KMS-11 (cell line): ENCODE results near the gene MS4A15.

ENCODE experiments used
- H2AFZ ChIP-seq: fragments of 200-600 bp; sonication (generic); 2 replicates; pipeline ENCODE4 v1.6.1; 2016; ENCODE audit warnings: antibody characterized with exemption, mixed run types, low read depth
- H3K27ac ChIP-seq: fragments of 200-600 bp; sonication (generic); 2 replicates; pipeline ENCODE4 v1.6.1; 2016; ENCODE audit warnings: mild to moderate bottlenecking, mixed run types
- H3K27me3 ChIP-seq: fragments of 200-600 bp; sonication (generic); 2 replicates; pipeline ENCODE4 v1.6.1; 2017; ENCODE audit warnings: mild to moderate bottlenecking, low read depth, mixed run types, moderate library complexity; ENCODE audit not compliant: insufficient read depth
- H3K36me3 ChIP-seq: fragments of 200-600 bp; sonication (generic); 2 replicates; pipeline ENCODE4 v1.6.1; 2017; ENCODE audit warnings: mild to moderate bottlenecking, mixed run types; ENCODE audit not compliant: insufficient read depth
- H3K4me1 ChIP-seq: fragments of 200-600 bp; sonication (generic); 2 replicates; pipeline ENCODE4 v1.6.1; 2016; ENCODE audit warnings: mild to moderate bottlenecking, low read depth, mixed run types; ENCODE audit not compliant: poor library complexity, severe bottlenecking
- H3K4me2 ChIP-seq: fragments of 200-600 bp; sonication (generic); 2 replicates; pipeline ENCODE4 v1.7.0; 2016; ENCODE audit warnings: mild to moderate bottlenecking, mixed run types
- H3K4me3 ChIP-seq: fragments of 200-600 bp; sonication (generic); IDR thresholded peaks from 2 replicates; pipeline ENCODE4 v1.6.1; 2017; ENCODE audit warnings: low read depth, low read length, mixed read lengths; ENCODE audit not compliant: insufficient read depth
- H3K79me2 ChIP-seq: fragments of 200-600 bp; sonication (generic); 2 replicates; pipeline ENCODE4 v1.6.1; 2016; ENCODE audit warnings: low read depth, mixed run types; ENCODE audit not compliant: insufficient read depth
- H3K9ac ChIP-seq: fragments of 200-600 bp; sonication (generic); 2 replicates; pipeline ENCODE4 v1.6.1; 2016; ENCODE audit warnings: mild to moderate bottlenecking, mixed run types
- H4K20me1 ChIP-seq: fragments of 200-600 bp; sonication (generic); 2 replicates; pipeline ENCODE4 v1.6.1; 2016; ENCODE audit warnings: mild to moderate bottlenecking, mixed run types; ENCODE audit not compliant: insufficient read depth
- CTCF ChIP-seq: fragments of 200-600 bp; sonication (generic); conservative IDR thresholded peaks from 2 replicates; pipeline ENCODE4 v1.6.1; 2017; ENCODE audit warnings: low read depth, mild to moderate bottlenecking, antibody characterized with exemption, low read length, moderate library complexity, mixed read lengths

Gene MS4A15

GRCh38 chr11:60772666-60773065 is 16.0 kb downstream of the MS4A15 start:
- Histone ChIP-seq H4K20me1 (no peaks in the 10 kb centered on the region), H3K4me3 (no peak overlapping the region), H3K4me1 (no peaks in the 10 kb centered on the region), H3K27me3 (no peaks in the 10 kb centered on the region), H3K27ac (no peak overlapping the region), H3K79me2 (no peaks in the 10 kb centered on the region), H2AFZ (no peak overlapping the region), H3K9ac (no peak overlapping the region), H3K36me3 (no peaks in the 10 kb centered on the region), H3K4me2 (no peak overlapping the region)
- TF ChIP-seq CTCF = no peak

GRCh38 chr11:60774726-60775125 is 18.1 kb downstream of the MS4A15 start:
- Histone ChIP-seq H3K36me3 (no peaks in the 10 kb centered on the region), H3K9ac (no peak overlapping the region), H3K4me3 (no peak overlapping the region), H2AFZ (peak overlapping the region; percentile 49; the same call in 1 of the 2 replicates), H3K27me3 (no peaks in the 10 kb centered on the region), H3K27ac (no peak overlapping the region), H3K4me2 (no peak overlapping the region), H3K4me1 (no peaks in the 10 kb centered on the region), H4K20me1 (no peaks in the 10 kb centered on the region), H3K79me2 (no peaks in the 10 kb centered on the region)
- no peak for TF ChIP-seq CTCF

GRCh38 chr11:60775420-60775961 is 18.8 kb downstream of the MS4A15 start:
- H3K79me2 ChIP-seq = no peaks in the 10 kb centered on the region
- H3K4me1 ChIP-seq = no peaks in the 10 kb centered on the region
- H3K4me2 ChIP-seq = peak overlapping the region; percentile 4; the same call in 1 of the 2 replicates
- peak; percentile 85 for TF ChIP-seq CTCF
- H3K36me3 ChIP-seq = no peaks in the 10 kb centered on the region
- H3K4me3 ChIP-seq = no peak overlapping the region
- H3K27ac ChIP-seq = no peak overlapping the region
- H4K20me1 ChIP-seq = no peaks in the 10 kb centered on the region
- H3K9ac ChIP-seq = no peak overlapping the region
- peak overlapping the region; percentile 49; the same call in 1 of the 2 replicates for H2AFZ ChIP-seq
- no peaks in the 10 kb centered on the region for H3K27me3 ChIP-seq

GRCh38 chr11:60776167-60776566 is 19.5 kb downstream of the MS4A15 start:
- Histone ChIP-seq H3K9ac (no peak overlapping the region), H2AFZ (peak overlapping the region; percentile 49; the same call in 1 of the 2 replicates), H3K4me1 (no peaks in the 10 kb centered on the region), H3K27ac (no peak overlapping the region), H3K27me3 (no peaks in the 10 kb centered on the region), H3K4me3 (no peak overlapping the region), H3K36me3 (no peaks in the 10 kb centered on the region), H3K4me2 (no peak overlapping the region), H4K20me1 (no peaks in the 10 kb centered on the region), H3K79me2 (no peaks in the 10 kb centered on the region)
- TF ChIP-seq CTCF = no peak
